NCI-H2081 treated with DMSO at 0.1 percent for 48 hours (cell line): ENCODE data around the gene MAGOH.
A peak's percentile ranks its signal among the peaks of the same experiment; 100 is the strongest.
"Not testable (repeated sequence)": the region's sequence is repeated elsewhere in the genome, so short reads cannot be mapped to it uniquely, and the experiment has no call there.

Experiments
- DNase-seq: peaks from one replicate; lab custom pipeline; 2025; lab: John Stamatoyannopoulos, UW

MAGOH gene

GRCh38 chr1:53186533-53186932, 51.8 kb downstream of the MAGOH start:
- no peak for DNase-seq

- not testable (repeated sequence) for DNase-seq
These were observed 52.4 kb downstream of the MAGOH start for GRCh38 chr1:53185955-53186297.

GRCh38 chr1:53183095-53183990, 55.0 kb downstream of the MAGOH start:
- no peak for DNase-seq

- DNase-seq: no peak
These were observed 55.6 kb downstream of the MAGOH start for GRCh38 chr1:53182716-53183094.

- DNase-seq: peak; percentile 69
These were observed 56.2 kb downstream of the MAGOH start for GRCh38 chr1:53182111-53182593.

GRCh38 chr1:53180951-53181350, 57.4 kb downstream of the MAGOH start:
- no peak for DNase-seq

GRCh38 chr1:53180226-53180625, 58.1 kb downstream of the MAGOH start:
- no peak for DNase-seq
